Stimulated activated CD4-positive, alpha-beta T cell treated with anti-CD3 and anti-CD28 coated beads, Interleukin-15, amount 100 ng/mL, for 1 hour (primary cell): ENCODE results near the gene RNF123.
"Not testable (repeated sequence)": the region's sequence is repeated elsewhere in the genome, so short reads cannot be mapped to it uniquely, and the experiment has no call there.

Source experiments
- DNase-seq, 2 donors: peaks; one replicate each; pipeline ENCODE4 v3.0.0-alpha.2; 2020; ENCODE audit warnings: low read depth in 1 of 2, low spot score in 1 of 2

RNF123 gene

GRCh38 chr3:49738067-49738713 lies 48.8 kb downstream of the RNF123 start:
- no peak for DNase-seq

- DNase-seq, result no peak
Measured at GRCh38 chr3:49740427-49740826, 51.1 kb downstream of the RNF123 start.

GRCh38 chr3:49745986-49746385 lies 56.6 kb downstream of the RNF123 start:
- DNase-seq, result no peak

- no peak for DNase-seq
Measured at GRCh38 chr3:49747792-49748480, 58.6 kb downstream of the RNF123 start.

GRCh38 chr3:49748874-49749273 lies 59.5 kb downstream of the RNF123 start:
- DNase-seq, result not testable (repeated sequence)

- DNase-seq, result no peak
Measured at GRCh38 chr3:49750056-49750455, 60.7 kb downstream of the RNF123 start.

GRCh38 chr3:49751501-49751900 lies 62.1 kb downstream of the RNF123 start:
- no peak for DNase-seq

- DNase-seq, result no peak
Measured at GRCh38 chr3:49754536-49754935, 65.2 kb downstream of the RNF123 start.

GRCh38 chr3:49756036-49756435 lies 66.7 kb downstream of the RNF123 start:
- no peak for DNase-seq

- no peak for DNase-seq
Measured at GRCh38 chr3:49757197-49757596, 67.8 kb downstream of the RNF123 start.

- no peak for DNase-seq
Measured at GRCh38 chr3:49759226-49759625, 69.9 kb downstream of the RNF123 start.

GRCh38 chr3:49761661-49762060 lies 72.3 kb downstream of the RNF123 start:
- no peak for DNase-seq

GRCh38 chr3:49763981-49764380 lies 74.6 kb downstream of the RNF123 start:
- DNase-seq, result no peak

- no peak for DNase-seq
Measured at GRCh38 chr3:49769286-49769915, 80.0 kb downstream of the RNF123 start.

- DNase-seq, result no peak
Measured at GRCh38 chr3:49769926-49770325, 80.6 kb downstream of the RNF123 start.
